Endothelial cell of umbilical vein (primary cell): Measurements from ENCODE around the gene OR10A2. TPM values are rescaled to one million over a fixed set of nuclear protein-coding genes. Genes with fewer than 3 reads are reported as not detected.

ENCODE experiments used
- BruUV-seq: library from RNA; stranded (reverse); fragments of 400-500 nt; replicated peaks from 2 replicates; lab custom pipeline; 2021; lab: Mats Ljungman, UMichigan
- CTCF ChIA-PET: fragments of 300-600, 350-600 bp; sonication (Branson Sonifier 250); formaldehyde crosslinking; loops from one replicate; lab custom pipeline; 2021; ENCODE audit warnings: antibody characterized with exemption, inconsistent platforms; lab: Charles Lee
- POLR2A ChIA-PET: fragments of 300-600, 350-600 bp; sonication (Branson Sonifier 250); formaldehyde crosslinking; loops from one replicate; lab custom pipeline; 2021; ENCODE audit warnings: antibody characterized with exemption, inconsistent platforms; lab: Charles Lee
- DNase-seq: peaks from one replicate; pipeline ENCODE4 v3.0.0-alpha.2; 2011; ENCODE audit warnings: low read depth, low spot score
- FAIRE-seq: peaks from 2 replicates; lab custom pipeline; 2011; peaks lifted over from hg19 to GRCh38; lab: Jason Lieb, UNC
- H2AFZ ChIP-seq: 2 replicates; pipeline ENCODE4 v1.6.0; 2012; ENCODE audit warnings: low read depth, low read length, control low read depth, inconsistent platforms
- H3K27ac ChIP-seq: 2 replicates; pipeline ENCODE4 v1.5.1; 2011; ENCODE audit warnings: low read depth, mild to moderate bottlenecking, control low read depth, low read length, moderate library complexity; ENCODE audit not compliant: insufficient read depth
- H3K27me3 ChIP-seq, 2 experiments: 2 replicates each; pipeline versions ENCODE4 v1.6.0 to v1.6.1; 2011; ENCODE audit warnings: low read length in 2 of 2, mixed read lengths in 1 of 2; ENCODE audit not compliant: control insufficient read depth in 2 of 2, insufficient read depth in 2 of 2
- H3K36me3 ChIP-seq, 2 experiments: 2 replicates in 1 of 2; 3 replicates in 1 of 2; pipeline ENCODE4 v1.5.1; 2011; ENCODE audit warnings: low read length in 2 of 2, mild to moderate bottlenecking in 1 of 2, moderate library complexity in 1 of 2; ENCODE audit not compliant: control insufficient read depth in 2 of 2, insufficient read depth in 2 of 2; ENCODE audit errors: extremely low read depth in 1 of 2
- H3K4me1 ChIP-seq: 3 replicates; pipeline ENCODE4 v1.5.1; 2011; ENCODE audit warnings: mild to moderate bottlenecking, low read length; ENCODE audit not compliant: control insufficient read depth, insufficient read depth; ENCODE audit errors: extremely low read depth
- H3K4me2 ChIP-seq: 2 replicates; pipeline ENCODE4 v1.6.1; 2011; ENCODE audit warnings: low read length, control low read depth, mixed read lengths; ENCODE audit not compliant: insufficient read depth
- H3K4me3 ChIP-seq, 3 experiments: fragments of 200-600 bp in 1 of 3; sonication (generic), shearing (Covaris generic) in 1 of 3; replicated peaks in 1 of 3; 2 replicates each; pipeline ENCODE4 v1.5.1; 2011 to 2016; ENCODE audit warnings: control low read depth in 3 of 3, low read length in 3 of 3, mild to moderate bottlenecking in 2 of 3, inconsistent platforms in 1 of 3, low read depth in 1 of 3, moderate library complexity in 1 of 3; ENCODE audit not compliant: insufficient read depth in 1 of 3
- H3K79me2 ChIP-seq: 2 replicates; pipeline ENCODE4 v1.6.0; 2012; ENCODE audit warnings: low read length, inconsistent platforms; ENCODE audit not compliant: control insufficient read depth, insufficient read depth
- H3K9ac ChIP-seq: replicated peaks from 2 replicates; pipeline ENCODE3; 2011; ENCODE audit warnings: low read length, control low read depth; ENCODE audit not compliant: insufficient read depth; ENCODE audit errors: extremely low read depth
- H3K9me1 ChIP-seq: replicated peaks from 3 replicates; pipeline ENCODE4 v1.6.0; 2011; ENCODE audit warnings: mild to moderate bottlenecking, low read length; ENCODE audit not compliant: control insufficient read depth, insufficient read depth; ENCODE audit errors: extremely low read depth
- H3K9me3 ChIP-seq: replicated peaks from 2 replicates; pipeline ENCODE4 v1.5.1; 2012; ENCODE audit warnings: low read length, inconsistent platforms; ENCODE audit not compliant: control insufficient read depth, insufficient read depth
- H4K20me1 ChIP-seq: replicated peaks from 2 replicates; pipeline ENCODE3; 2011; ENCODE audit warnings: mild to moderate bottlenecking, low read length; ENCODE audit not compliant: control insufficient read depth, insufficient read depth; ENCODE audit errors: extremely low read depth
- CTCF ChIP-seq, 2 donors: IDR thresholded peaks; 1 replicate in 1 of 2; 2 replicates in 1 of 2; pipeline ENCODE4 v1.5.1; 2011; ENCODE audit warnings: low read length in 2 of 2, mild to moderate bottlenecking in 2 of 2, moderate library complexity in 2 of 2, control low read depth in 1 of 2, inconsistent platforms in 1 of 2, low read depth in 1 of 2; ENCODE audit not compliant: insufficient read depth in 1 of 2; ENCODE audit errors: extremely low read depth in 1 of 2
- EZH2 ChIP-seq: IDR thresholded peaks from 2 replicates; pipeline ENCODE4 v1.6.1; 2012; ENCODE audit warnings: borderline replicate concordance, low read depth, mild to moderate bottlenecking, moderate library complexity, low read length, inconsistent platforms; ENCODE audit not compliant: severe bottlenecking
- FOS ChIP-seq: IDR thresholded peaks from 2 replicates; pipeline ENCODE4 v1.6.1; 2011; ENCODE audit warnings: mild to moderate bottlenecking, low read length, moderate library complexity, borderline replicate concordance; ENCODE audit not compliant: insufficient read depth
- GATA2 ChIP-seq: IDR thresholded peaks from 2 replicates; pipeline ENCODE4 v1.7.0; 2011; ENCODE audit warnings: low read depth, mild to moderate bottlenecking, moderate library complexity, mixed read lengths, low read length; ENCODE audit not compliant: insufficient read length, insufficient read depth
- JUN ChIP-seq: IDR thresholded peaks from 2 replicates; pipeline ENCODE4 v1.6.1; 2011; ENCODE audit warnings: borderline replicate concordance, low read depth; ENCODE audit not compliant: insufficient read length, insufficient read depth
- MYC ChIP-seq: IDR thresholded peaks from one replicate; pipeline ENCODE4 v1.6.1; 2011; ENCODE audit warnings: mild to moderate bottlenecking, low read depth, low read length
- POLR2A ChIP-seq: IDR thresholded peaks from 2 replicates; pipeline ENCODE4 v1.6.1; 2012; ENCODE audit warnings: low read depth, mild to moderate bottlenecking, control low read depth, low read length
- POLR2AphosphoS5 ChIP-seq: IDR thresholded peaks from 2 replicates; pipeline ENCODE4 v1.6.1; 2012; ENCODE audit warnings: low read depth, mild to moderate bottlenecking, control low read depth, low read length, moderate library complexity; ENCODE audit not compliant: insufficient read depth
- dilution Hi-C: fragments of 300-500 bp; cut with MboI; formaldehyde crosslinking; loops from one replicate; pipeline ENCODE4 v1.15.0; 2019; ENCODE audit warnings: low sequenced_read_pairs; ENCODE audit not compliant: extremely low pct_ligation_motif_present
- intact Hi-C: fragments of 100-400 bp; cut with micrococcal nuclease; formaldehyde crosslinking; loops from one replicate; pipeline ENCODE4 v1.10.0; 2022
- polyA plus RNA-seq, 4 experiments: library from polyadenylated mRNA; depleted of rRNA in 3 of 4; stranded (reverse) in 3 of 4; unstranded in 1 of 4; fragments of >200 nt; gene quantifications; 2 replicates each; pipeline versions ENCODE4 v1.2.1 to v1.2.3, GENCODE V29; 2011 to 2012; ENCODE audit warnings: missing spikeins in 1 of 4
- total RNA-seq: library from RNA; stranded (reverse); gene quantifications from 2 replicates; pipeline ENCODE4 v1.2.3, GENCODE V29; 2021
- TF ChIP-seq, protein P1 (sequence below): IDR thresholded peaks from 2 replicates; pipeline ENCODE4 v1.6.1; 2011; ENCODE audit not compliant: insufficient read depth, insufficient read length

OR10A2 gene
- total and polyA plus RNA-seq, 2 donors (not counting 3 experiments of a cell fraction or from before 2014, with no cell fraction given): not detected

DNA sequence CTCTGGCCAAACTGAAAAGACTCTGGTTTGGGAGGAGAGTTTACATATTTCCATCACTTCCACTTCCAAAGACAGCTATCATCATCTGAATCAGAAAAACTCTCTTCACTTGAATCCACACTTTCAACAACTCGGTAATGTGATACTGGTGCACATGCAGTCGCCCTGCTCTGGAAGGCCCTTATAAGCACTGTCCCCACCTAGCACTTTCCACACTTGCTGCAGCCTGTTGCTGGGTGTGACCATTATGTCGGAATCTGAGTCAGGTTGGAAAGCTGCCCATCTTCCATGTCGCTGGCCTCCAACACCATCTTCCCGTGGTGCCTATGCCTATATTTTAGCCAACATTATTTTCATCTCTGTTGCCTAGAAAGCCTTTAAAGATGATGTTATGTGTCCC lies 18.5 kb upstream of the OR10A2 start:
- no peak for FAIRE-seq
- CTCF ChIA-PET: interaction anchor here (0.7 to 0.9 kb wide), 2 partner anchors 11 to 14 kb away, joined by 3 read pairs; no protein-coding TSS in a partner anchor
- BruUV-seq: no TSS peak

More for the DNA sequence above, 18.5 kb upstream of the OR10A2 start:
- Histone ChIP-seq H3K36me3 (no peaks in the 10 kb centered on the region), H3K79me2 (no peaks in the 10 kb centered on the region), H3K27ac (no peak overlapping the region), H2AFZ (no peak overlapping the region), H3K27me3 (peaks cover 0 to 2% of the 10 kb centered on the region in 2 experiments), H3K9me3 (no peaks in the 10 kb centered on the region), H3K4me1 (no peaks in the 10 kb centered on the region), H3K4me2 (no peak overlapping the region), H3K4me3 (no peak overlapping the region), H4K20me1 (no peaks in the 10 kb centered on the region), H3K9me1 (no peaks in the 10 kb centered on the region), H3K9ac (no peak overlapping the region)
- dilution Hi-C loops (no loop called here), intact Hi-C loops (no loop called here)
- no peak for TF ChIP-seq CTCF (IDR thresholded peaks at IDR 0.05; ENCODE audit: extremely low read depth in 1 of 2, insufficient read depth in 1 of 2, low read depth in 1 of 2, low read length in 2 of 2)
- TF ChIP-seq MYC: no peak
- TF ChIP-seq FOS: no peak
- no peak for TF ChIP-seq GATA2
- TF ChIP-seq, protein P1, sequence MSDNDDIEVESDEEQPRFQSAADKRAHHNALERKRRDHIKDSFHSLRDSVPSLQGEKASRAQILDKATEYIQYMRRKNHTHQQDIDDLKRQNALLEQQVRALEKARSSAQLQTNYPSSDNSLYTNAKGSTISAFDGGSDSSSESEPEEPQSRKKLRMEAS: no peak
- TF ChIP-seq POLR2A: no peak
- TF ChIP-seq POLR2AphosphoS5: no peak
- no peak for TF ChIP-seq JUN
- no peak for TF ChIP-seq EZH2
- no peak for DNase-seq
- POLR2A ChIA-PET: no interaction called here
